Posterior cingulate gyrus (tissue), 11 donors: ENCODE measurements around the gene ESRRB.
"Not testable (repeated sequence)": the region's sequence is repeated elsewhere in the genome, so short reads cannot be mapped to it uniquely, and the experiment has no call there.

ENCODE experiments used
- DNase-seq, 10 donors: peaks; one replicate each; pipeline versions ENCODE4 v3.0.0 to v3.0.0-alpha.2; 2020 to 2021; ENCODE audit warnings: mixed read lengths in 3 of 10
- intact Hi-C: fragments of 100-400 bp; cut with DNase I; formaldehyde crosslinking; loops from one replicate; pipeline ENCODE4 v1.15.1; 2023

The ESRRB gene

DNA sequence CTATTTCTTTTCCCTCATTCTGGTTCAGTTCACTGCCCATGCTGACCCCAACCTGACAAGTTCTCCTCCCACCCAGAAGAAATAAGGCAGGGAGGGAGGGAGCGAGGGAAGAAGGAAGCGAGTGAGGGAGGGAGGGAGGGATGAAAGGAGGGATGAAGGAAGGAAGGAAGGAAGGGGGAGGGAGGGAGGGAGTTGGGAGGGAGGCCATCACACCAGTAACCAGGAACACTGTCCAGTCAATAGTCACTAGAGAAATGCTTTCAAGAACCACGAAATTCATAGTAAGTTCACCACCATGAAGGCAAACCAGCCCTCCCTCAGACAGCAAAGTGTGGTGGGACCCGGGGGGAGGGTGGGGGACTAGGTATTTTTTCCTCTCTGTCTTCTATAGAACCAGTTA is 142.4 kb downstream of the ESRRB start:
- intact Hi-C loops = loop anchor here (10.0 kb wide), 1 partner anchor 126 kb away; no protein-coding TSS in a partner anchor
- DNase-seq = no peak

DNA sequence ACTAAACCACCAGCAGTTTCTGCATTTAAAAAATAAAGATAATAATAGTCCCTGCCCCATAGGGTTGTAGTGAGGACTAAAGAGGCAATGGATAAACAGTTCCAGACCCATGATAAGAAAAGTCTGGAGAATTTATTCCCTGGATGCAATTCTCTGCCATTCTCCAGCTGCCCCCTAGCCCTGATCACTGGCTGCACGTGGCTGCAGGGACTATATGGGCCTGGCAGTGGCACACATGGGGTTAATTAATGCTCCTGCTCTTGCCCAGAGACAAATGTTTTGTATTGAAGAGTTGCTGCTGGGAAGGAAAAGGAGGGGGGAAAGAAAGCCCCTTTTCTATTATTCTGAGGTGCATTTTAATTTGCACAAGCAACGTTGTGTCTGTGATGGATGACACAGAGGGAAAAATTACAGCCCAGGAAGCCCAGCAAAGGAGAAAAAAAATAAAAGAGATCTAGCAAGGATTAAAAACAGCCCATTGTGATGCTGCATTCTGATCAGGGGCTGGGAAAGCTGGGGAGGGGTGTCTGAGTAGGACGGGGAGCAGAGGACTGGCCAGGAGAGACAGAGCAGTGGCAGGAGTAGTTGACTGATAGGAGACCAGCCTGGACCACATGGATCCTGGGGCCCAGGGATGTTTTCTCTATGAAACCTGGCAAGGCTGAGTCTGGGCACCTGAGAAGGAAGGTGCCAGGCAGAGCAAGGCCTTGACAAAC is 149.3 kb downstream of the ESRRB start:
- intact Hi-C loops = no loop called here
- no peak for DNase-seq

DNA sequence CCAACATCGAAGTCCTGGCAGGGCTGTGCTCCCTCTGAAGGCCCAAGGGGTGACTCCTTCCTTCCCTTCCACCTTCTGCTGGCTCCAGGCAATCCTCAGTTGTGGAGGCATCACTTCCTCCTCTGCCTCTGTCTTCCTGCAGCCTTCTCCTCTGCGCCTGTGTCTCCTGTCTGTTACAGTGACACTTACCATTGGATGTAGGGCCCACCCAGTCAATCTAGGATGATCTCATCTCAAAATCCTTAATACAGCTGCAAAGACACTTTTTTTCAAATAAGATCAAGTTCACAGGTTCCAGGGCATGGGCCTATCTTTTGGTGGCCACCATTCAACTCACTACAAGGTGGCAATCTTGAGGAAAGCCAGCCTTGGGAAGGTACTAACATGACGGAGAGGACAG is 155.1 kb downstream of the ESRRB start:
- no peak for DNase-seq
- intact Hi-C loops = no loop called here

DNA sequence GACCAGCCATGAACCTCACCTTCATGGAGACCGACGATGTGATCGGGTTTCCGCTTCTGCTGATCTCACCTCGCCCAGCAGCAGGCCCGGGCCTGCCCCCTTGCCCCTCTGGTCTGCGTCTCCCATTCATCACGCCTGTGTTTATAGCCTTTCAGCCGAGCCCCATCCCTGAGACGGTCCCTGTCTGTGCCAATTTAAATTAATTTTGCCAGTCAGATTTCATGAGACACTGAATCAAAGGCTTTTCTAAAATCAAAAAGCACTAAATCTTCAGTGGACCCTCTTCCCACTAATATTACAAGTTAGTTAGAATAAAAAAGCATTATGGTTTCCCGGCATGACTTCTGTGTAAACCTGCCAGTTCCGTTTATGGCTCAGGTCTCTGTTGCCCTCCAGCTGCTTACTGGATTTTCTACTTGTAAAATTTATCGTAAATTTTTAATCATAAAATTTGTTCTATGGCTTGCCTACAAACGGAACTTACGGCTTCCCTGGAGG is 155.9 kb downstream of the ESRRB start:
- intact Hi-C loops = no loop called here
- DNase-seq = peak in 1 of 10 donors; percentile 42

DNA sequence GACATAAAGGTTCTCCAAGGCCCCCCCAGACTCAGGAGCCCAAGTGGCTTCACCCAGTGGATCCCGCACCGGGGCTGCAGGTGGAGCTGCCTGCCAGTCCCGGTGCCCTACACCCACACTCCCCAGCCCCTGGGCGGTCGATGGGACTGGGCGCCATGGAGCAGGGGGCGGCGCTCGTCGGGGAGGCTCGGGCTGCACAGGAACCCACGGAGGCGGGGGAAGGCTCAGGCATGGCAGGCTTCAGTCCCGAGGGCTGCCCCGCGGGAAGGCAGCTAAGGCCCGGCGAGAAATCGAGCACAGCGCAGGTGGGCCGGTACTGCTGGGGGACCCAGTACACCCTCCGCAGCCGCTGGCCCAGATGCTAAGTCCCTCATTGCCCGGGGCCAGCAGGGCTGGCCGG is 160.7 kb downstream of the ESRRB start:
- DNase-seq = peak in 1 of 10 donors; percentile 56
- intact Hi-C loops = not testable (repeated sequence)

DNA sequence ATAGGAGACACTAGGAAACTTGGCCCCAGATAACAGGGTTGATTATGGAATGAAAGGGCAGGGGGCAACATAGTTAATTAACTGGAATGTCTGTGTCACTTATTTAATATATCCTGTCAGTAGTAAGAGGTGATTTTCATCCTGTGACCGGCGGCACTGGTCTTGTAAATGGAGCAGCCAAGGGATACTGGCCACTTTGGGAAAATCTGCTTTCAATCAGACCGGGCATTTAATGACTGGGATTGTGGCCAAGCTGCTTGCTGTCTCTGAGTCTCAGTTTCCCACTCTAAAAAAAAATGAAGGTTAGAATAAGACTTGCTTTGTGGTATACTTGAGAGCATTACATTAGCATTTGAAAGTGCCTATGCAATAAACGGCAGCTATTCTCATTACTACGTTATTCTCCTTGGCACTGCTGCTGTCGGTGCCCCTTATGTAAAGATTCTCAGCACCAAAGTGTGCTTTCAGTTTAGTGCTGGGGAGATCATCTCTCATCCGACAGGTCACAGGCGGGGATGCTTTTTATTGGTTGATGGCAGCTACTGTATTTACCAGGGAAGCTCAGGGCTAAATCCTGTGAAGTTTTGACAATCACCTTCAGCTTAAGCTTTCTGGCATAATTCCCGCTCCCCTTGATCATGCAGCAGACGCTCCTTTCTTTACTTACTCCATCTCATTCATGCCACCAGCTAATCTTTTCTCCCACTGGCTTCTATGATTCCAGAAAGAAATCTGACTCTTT is 162.1 kb downstream of the ESRRB start:
- intact Hi-C loops = no loop called here
- peak in 1 of 10 donors; percentile 7 for DNase-seq

DNA sequence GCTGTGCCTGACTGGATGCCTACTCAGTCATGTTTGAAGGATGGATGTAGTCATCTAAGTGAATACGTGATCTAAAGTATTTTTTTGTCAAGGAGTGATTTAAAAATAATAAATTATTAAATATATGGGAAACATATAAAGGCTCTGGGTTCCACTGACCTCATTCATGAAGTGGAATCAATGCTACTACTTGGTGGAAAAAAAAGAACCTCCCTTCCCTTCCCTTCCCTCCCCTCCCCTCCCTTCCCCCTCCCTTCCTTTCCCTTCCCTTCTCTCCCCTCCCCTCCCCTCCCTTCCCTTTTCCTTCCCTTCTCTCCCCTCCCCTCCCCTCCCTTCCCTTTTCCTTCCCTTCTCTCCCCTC is 162.7 kb downstream of the ESRRB start:
- DNase-seq = no peak
- intact Hi-C loops = no loop called here

DNA sequence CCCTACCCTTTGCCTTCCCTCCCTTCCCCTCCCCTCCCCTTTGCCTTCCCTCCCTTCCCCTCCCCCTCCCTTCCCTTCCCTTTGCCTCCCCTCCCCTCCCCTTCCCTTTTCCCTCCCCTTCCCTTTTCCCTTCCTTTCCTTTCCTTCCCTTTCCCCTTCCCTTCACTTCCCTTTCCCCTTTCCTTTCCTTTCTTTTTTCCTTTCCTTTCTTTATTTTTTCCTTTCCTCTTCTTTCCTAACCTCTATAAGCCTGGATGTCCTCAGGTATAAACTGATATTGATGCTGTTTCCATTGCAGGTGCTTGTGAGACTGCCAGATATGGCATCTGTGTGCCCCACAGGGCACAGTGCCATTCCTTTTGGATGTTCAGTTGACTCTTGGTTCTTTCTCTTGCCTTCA is 163.2 kb downstream of the ESRRB start:
- peak in 1 of 10 donors; percentile 2 for DNase-seq
- intact Hi-C loops = no loop called here

DNA sequence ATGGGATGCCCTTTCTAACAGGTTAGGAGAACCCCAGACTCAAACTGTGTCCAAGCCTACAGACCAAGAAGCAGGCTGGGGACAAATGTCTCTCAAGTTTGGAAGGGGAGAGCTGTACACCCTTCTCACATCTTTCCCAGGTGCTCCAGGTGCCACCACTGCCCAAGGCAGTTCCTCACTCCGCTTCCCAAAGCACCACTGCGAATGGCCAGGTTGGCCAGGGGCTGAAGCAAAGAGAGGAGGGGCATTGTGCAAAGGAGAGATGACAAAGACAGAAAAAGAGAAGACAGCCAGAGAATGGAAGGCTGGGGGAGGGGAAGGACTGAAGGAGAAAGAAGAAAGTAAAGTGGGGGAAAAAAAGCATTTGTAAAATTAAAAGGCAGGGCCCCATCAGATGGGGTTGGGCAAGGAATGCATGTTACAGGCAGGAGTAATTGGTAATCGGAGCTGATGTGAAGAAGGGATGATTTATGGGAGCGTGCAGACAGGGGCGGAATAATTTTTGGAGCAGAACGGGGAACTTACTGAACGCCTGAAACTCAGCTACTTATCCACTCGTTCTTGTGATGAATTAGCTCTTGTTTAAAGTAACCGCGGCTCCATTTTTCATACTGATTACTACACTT is 165.8 kb downstream of the ESRRB start:
- peak in 1 of 10 donors; percentile 50 for DNase-seq
- intact Hi-C loops = no loop called here

DNA sequence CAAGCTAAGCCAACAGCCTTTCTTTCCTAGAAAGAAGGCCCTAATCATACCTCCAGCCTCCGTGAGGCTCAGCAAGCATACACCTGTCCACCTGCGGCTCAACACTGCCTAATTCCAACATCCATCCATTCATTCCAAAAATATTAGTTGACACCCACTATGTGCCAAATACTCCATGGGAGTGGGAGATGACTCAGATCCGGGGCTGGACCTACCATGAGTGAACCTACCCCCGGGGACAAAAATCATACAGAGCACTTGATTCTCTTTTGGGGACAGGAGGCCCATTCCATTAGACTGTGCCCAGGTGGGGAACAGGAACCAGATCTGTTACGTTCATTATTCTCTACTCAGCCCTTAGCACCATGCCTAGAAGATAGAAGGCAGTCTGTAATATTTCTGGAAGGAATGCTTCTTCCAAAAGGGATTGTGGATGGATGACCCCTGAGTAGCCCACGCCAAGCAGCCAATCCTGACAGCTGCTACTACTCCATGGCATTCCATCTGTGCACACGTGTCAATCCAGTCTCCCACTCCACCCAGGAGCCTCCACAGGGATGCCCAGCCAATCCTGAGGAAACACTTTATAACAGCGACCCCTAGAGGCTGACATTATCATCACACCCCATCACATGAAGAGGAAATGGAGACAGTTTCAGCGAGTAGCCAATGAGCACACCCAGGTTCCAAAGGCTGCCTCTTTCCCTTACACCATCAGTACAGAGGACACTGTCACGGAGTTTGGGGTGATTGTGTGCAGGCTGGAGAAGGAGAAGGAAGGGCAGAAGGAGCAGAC is 170.7 kb downstream of the ESRRB start:
- DNase-seq = peak in 1 of 10 donors; percentile 41
- intact Hi-C loops = no loop called here

DNA sequence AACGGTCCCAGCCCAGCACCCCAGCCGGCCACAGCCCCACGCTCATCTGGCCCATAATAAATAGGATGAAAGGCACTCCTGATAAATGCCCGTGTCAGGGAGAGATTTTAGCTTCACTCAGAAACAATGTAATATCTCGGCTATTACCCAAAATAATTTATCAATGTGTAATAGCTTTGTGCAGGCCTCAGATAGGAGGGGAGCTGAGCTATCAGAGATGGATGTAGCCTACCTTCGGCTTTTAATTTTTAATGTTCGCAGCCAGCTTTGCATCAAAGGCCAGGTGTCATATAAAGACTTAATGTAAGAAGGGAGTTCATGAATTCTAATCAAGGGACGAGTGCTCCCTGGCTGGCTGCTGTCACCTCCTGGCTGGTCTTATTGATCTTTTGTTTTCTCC is 171.9 kb downstream of the ESRRB start:
- intact Hi-C loops = no loop called here
- DNase-seq = no peak

DNA sequence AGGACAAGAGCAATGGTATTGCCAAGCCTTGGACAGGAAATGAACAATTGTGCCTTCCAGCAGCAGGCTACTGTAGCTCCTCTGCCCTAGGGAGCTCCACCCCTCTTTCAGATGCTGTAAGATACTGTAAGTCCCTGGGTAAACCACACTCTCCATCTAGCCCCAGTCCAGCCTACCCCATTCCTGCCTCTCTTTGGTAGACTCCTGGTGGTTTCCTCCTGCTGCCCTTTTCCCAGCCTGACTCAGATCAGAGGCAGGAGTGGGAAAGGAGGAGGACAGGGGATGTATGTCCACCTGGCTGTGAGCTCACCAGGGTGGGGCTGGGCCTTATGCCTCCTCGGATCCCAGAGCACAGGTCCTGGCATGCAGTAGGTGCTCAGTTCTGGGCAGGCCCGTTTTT is 174.6 kb downstream of the ESRRB start:
- DNase-seq = peak in 1 of 10 donors; percentile 45
- intact Hi-C loops = no loop called here

DNA sequence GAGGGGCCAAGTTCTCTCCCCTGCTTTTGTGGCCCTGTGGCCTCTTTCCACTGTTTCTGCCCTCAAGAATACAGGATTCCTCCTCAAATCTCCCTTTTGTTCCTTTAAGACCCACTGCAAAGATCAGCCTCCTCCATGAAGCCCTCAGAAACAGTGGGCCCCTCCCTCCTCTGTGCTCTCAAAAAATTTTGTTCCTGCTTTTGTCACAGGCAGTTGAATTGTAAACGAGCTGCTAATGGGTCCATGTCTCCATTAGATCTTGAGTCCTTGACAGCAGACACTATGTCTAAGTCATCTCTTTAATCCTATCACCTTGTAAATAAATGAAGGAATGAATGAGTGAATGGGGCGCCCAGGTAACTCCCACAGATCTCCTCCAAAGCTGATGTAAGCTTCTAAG is 175.2 kb downstream of the ESRRB start:
- no peak for DNase-seq
- intact Hi-C loops = no loop called here
